CD4-positive, alpha-beta T cell (primary cell): Measurements from ENCODE around the gene ATXN3L. TPM values are rescaled to one million over a fixed set of nuclear protein-coding genes. Genes with fewer than 3 reads are reported as not detected.

ENCODE experiments used
- ATAC-seq: fragments of 200-7000 bp; cut with Tn5 transposase; one replicate; pipeline ENCODE4 v1.10.0; 2022; ENCODE audit warnings: mild to moderate bottlenecking; ENCODE audit not compliant: poor library complexity
- CTCF ChIA-PET: fragments of 350-600 bp; sonication (Branson Sonifier 250); formaldehyde crosslinking; loops from one replicate; lab custom pipeline; 2021; ENCODE audit warnings: antibody characterized with exemption, inconsistent platforms; lab: Charles Lee
- POLR2A ChIA-PET: fragments of 350-600 bp; sonication (Branson Sonifier 250); formaldehyde crosslinking; loops from one replicate; lab custom pipeline; 2021; ENCODE audit warnings: antibody characterized with exemption, inconsistent platforms; lab: Charles Lee
- DNase-seq, 14 experiments: peaks; one replicate each; pipeline ENCODE4 v3.0.0-alpha.2; 2013 to 2020; ENCODE audit warnings: mixed read lengths in 2 of 14
- H3K27ac ChIP-seq, 2 donors: one replicate each; pipeline versions ENCODE4 v1.5.1 to v1.7.0; 2013; ENCODE audit warnings: low read length in 2 of 2, low read depth in 1 of 2, mild to moderate bottlenecking in 1 of 2
- H3K27me3 ChIP-seq, 2 experiments: 1 replicate in 1 of 2; 2 replicates in 1 of 2; pipeline versions ENCODE4 v1.6.1 to v1.7.0; 2013; ENCODE audit warnings: low read length in 2 of 2, control low read depth in 1 of 2, mild to moderate bottlenecking in 1 of 2, moderate library complexity in 1 of 2; ENCODE audit not compliant: insufficient read depth in 2 of 2, control insufficient read depth in 1 of 2
- H3K36me3 ChIP-seq: one replicate; pipeline ENCODE4 v1.6.1; 2013; ENCODE audit warnings: low read length, control low read depth; ENCODE audit not compliant: insufficient read depth
- H3K4me1 ChIP-seq: one replicate; pipeline ENCODE4 v1.6.1; 2013; ENCODE audit warnings: low read length, control low read depth; ENCODE audit not compliant: insufficient read depth
- H3K4me3 ChIP-seq: one replicate; pipeline ENCODE4 v1.5.1; 2013; ENCODE audit warnings: mild to moderate bottlenecking, low read length, moderate library complexity
- H3K9me3 ChIP-seq, 2 experiments: 1 replicate in 1 of 2; 2 replicates in 1 of 2; pipeline versions ENCODE4 v1.6.1 to v1.7.0; 2013; ENCODE audit warnings: low read length in 2 of 2, mild to moderate bottlenecking in 2 of 2, control low read depth in 1 of 2, moderate library complexity in 1 of 2; ENCODE audit not compliant: control insufficient read depth in 1 of 2, insufficient read depth in 1 of 2
- H3K27ac Mint-ChIP-seq: one replicate; pipeline ENCODE4 v1.8.0; 2020; ENCODE audit warnings: mixed read lengths
- H3K27me3 Mint-ChIP-seq: one replicate; pipeline ENCODE4 v1.8.0; 2021; ENCODE audit warnings: mixed read lengths
- H3K36me3 Mint-ChIP-seq: one replicate; pipeline ENCODE4 v1.8.0; 2021; ENCODE audit warnings: low read depth, mixed read lengths
- H3K4me1 Mint-ChIP-seq: one replicate; pipeline ENCODE4 v1.8.0; 2021; ENCODE audit warnings: low read depth, mixed read lengths
- H3K4me3 Mint-ChIP-seq: one replicate; pipeline ENCODE4 v1.8.0; 2020; ENCODE audit warnings: mild to moderate bottlenecking, mixed read lengths
- H3K9me3 Mint-ChIP-seq: one replicate; pipeline ENCODE4 v1.8.0; 2020; ENCODE audit warnings: mixed read lengths
- CTCF ChIP-seq: fragments of 200-600 bp; IDR thresholded peaks from one replicate; pipeline ENCODE4 v1.8.0; 2022; ENCODE audit warnings: antibody characterized with exemption, mild to moderate bottlenecking
- intact Hi-C, 2 experiments: fragments of 100-400 bp; cut with DNase I in 1 of 2; cut with micrococcal nuclease in 1 of 2; formaldehyde crosslinking; loops; one replicate each; pipeline versions ENCODE4 v1.15.1 to v1.9.0; 2023 to 2025; cut with DNase I, micrococcal nuclease
- total RNA-seq, 174 experiments: library from RNA in 2 of 174; stranded (reverse) in 2 of 174; gene quantifications; one replicate each; pipeline ENCODE4 v1.2.3 and lab custom pipeline; 2021 to 2026

The ATXN3L gene
- total RNA-seq, 2 experiments from 2014 or later: not detected

GRCh38 chrX:13287816-13288215, 32.0 kb downstream of the ATXN3L start:
- Mint-ChIP-seq H3K4me1 (no peaks in the 10 kb centered on the region), H3K36me3 (no peaks in the 10 kb centered on the region), H3K4me3 (no peak overlapping the region), H3K9me3 (no peaks in the 10 kb centered on the region), H3K27ac (no peak overlapping the region), H3K27me3 (no peaks in the 10 kb centered on the region)
- CTCF ChIA-PET: no interaction called here
- POLR2A ChIA-PET: no interaction called here
- intact Hi-C loops: no loop called here
- Histone ChIP-seq H3K4me1 (no peaks in the 10 kb centered on the region), H3K9me3 (peaks cover 0 to 8% of the 10 kb centered on the region in 2 experiments), H3K4me3 (no peak overlapping the region), H3K27me3 (no peaks in the 10 kb centered on the region), H3K27ac (no peak overlapping the region), H3K36me3 (no peaks in the 10 kb centered on the region)
- DNase-seq (no peak), ATAC-seq (no peak)
- TF ChIP-seq CTCF: no peak

GRCh38 chrX:13285693-13286092, 34.2 kb downstream of the ATXN3L start:
- no peaks in the 10 kb centered on the region for H3K27me3 Mint-ChIP-seq
- Histone ChIP-seq H3K27me3 (no peaks in the 10 kb centered on the region), H3K4me3 (no peak overlapping the region), H3K4me1 (no peaks in the 10 kb centered on the region), H3K27ac (no peak overlapping the region), H3K9me3 (peaks cover 0 to 8% of the 10 kb centered on the region in 2 experiments), H3K36me3 (no peaks in the 10 kb centered on the region)
- intact Hi-C loops: no loop called here
- H3K27ac Mint-ChIP-seq: no peak overlapping the region
- no peak overlapping the region for H3K4me3 Mint-ChIP-seq
- ATAC-seq: no peak
- no peak for DNase-seq
- H3K36me3 Mint-ChIP-seq: no peaks in the 10 kb centered on the region
- no peaks in the 10 kb centered on the region for H3K9me3 Mint-ChIP-seq
- TF ChIP-seq CTCF: no peak
- ChIA-PET CTCF (no interaction called here), POLR2A (no interaction called here)
- no peaks in the 10 kb centered on the region for H3K4me1 Mint-ChIP-seq

- H3K4me1 Mint-ChIP-seq: no peaks in the 10 kb centered on the region
- Histone ChIP-seq H3K27ac (no peak overlapping the region), H3K27me3 (no peaks in the 10 kb centered on the region), H3K9me3 (peaks cover 0 to 8% of the 10 kb centered on the region in 2 experiments), H3K4me1 (no peaks in the 10 kb centered on the region), H3K36me3 (no peaks in the 10 kb centered on the region), H3K4me3 (no peak overlapping the region)
- no peak for TF ChIP-seq CTCF
- POLR2A ChIA-PET: no interaction called here
- no peak overlapping the region for H3K27ac Mint-ChIP-seq
- H3K36me3 Mint-ChIP-seq: no peaks in the 10 kb centered on the region
- H3K27me3 Mint-ChIP-seq: no peaks in the 10 kb centered on the region
- CTCF ChIA-PET: no interaction called here
- ATAC-seq (no peak), DNase-seq (no peak)
- H3K9me3 Mint-ChIP-seq: no peaks in the 10 kb centered on the region
- H3K4me3 Mint-ChIP-seq: no peak overlapping the region
- intact Hi-C loops: no loop called here
Measured at GRCh38 chrX:13285229-13285628, 34.6 kb downstream of the ATXN3L start.
